ENCODE results near the gene GRB7. TPM values are rescaled to one million over a fixed set of nuclear protein-coding genes. Genes with fewer than 3 reads are reported as not detected.
"Not testable (repeated sequence)": the region's sequence is repeated elsewhere in the genome, so short reads cannot be mapped to it uniquely, and the experiment has no call there.

The GRB7 gene
- total RNA-seq, 1 donor from 2014 or later, result 31.8 TPM

GRCh38 chr17:39705786-39706348 lies 31.9 kb upstream of the GRB7 start:
- Mint-ChIP-seq H3K27ac (peak overlapping the region; percentile 70), H3K27me3 (no peaks in the 10 kb centered on the region), H3K4me3 (peak overlapping the region; percentile 63), H3K4me1 (ENCODE audit: unreplicated experiment) (peaks cover 29% of the 10 kb centered on the region), H3K36me3 (peaks cover 3% of the 10 kb centered on the region), H3K9me3 (no peaks in the 10 kb centered on the region)
- no peak for DNase-seq (ENCODE audit: extremely low spot score, unreplicated experiment)
- no peak for TF ChIP-seq CTCF (conservative IDR thresholded peaks at IDR 0.05)

GRCh38 chr17:39706383-39706782 lies 31.4 kb upstream of the GRB7 start:
- H3K4me3 Mint-ChIP-seq, result no peak overlapping the region
- no peak overlapping the region for H3K27ac Mint-ChIP-seq
- TF ChIP-seq CTCF (conservative IDR thresholded peaks at IDR 0.05), result no peak
- DNase-seq (ENCODE audit: extremely low spot score, unreplicated experiment), result no peak
- H3K4me1 Mint-ChIP-seq (ENCODE audit: unreplicated experiment), result peaks cover 24% of the 10 kb centered on the region
- no peaks in the 10 kb centered on the region for H3K9me3 Mint-ChIP-seq
- no peaks in the 10 kb centered on the region for H3K27me3 Mint-ChIP-seq
- no peaks in the 10 kb centered on the region for H3K36me3 Mint-ChIP-seq

GRCh38 chr17:39706921-39707337 lies 30.8 kb upstream of the GRB7 start:
- Mint-ChIP-seq H3K36me3 (no peaks in the 10 kb centered on the region), H3K4me3 (no peak overlapping the region), H3K9me3 (no peaks in the 10 kb centered on the region), H3K27me3 (no peaks in the 10 kb centered on the region), H3K27ac (peak overlapping the region; percentile 42), H3K4me1 (ENCODE audit: unreplicated experiment) (peaks cover 19% of the 10 kb centered on the region)
- no peak for DNase-seq (ENCODE audit: extremely low spot score, unreplicated experiment)
- no peak for TF ChIP-seq CTCF (conservative IDR thresholded peaks at IDR 0.05)

GRCh38 chr17:39709319-39709997 lies 28.3 kb upstream of the GRB7 start:
- Mint-ChIP-seq H3K36me3 (peaks cover 6% of the 10 kb centered on the region), H3K27me3 (no peaks in the 10 kb centered on the region), H3K9me3 (no peaks in the 10 kb centered on the region), H3K27ac (no peak overlapping the region), H3K4me3 (no peak overlapping the region), H3K4me1 (ENCODE audit: unreplicated experiment) (peaks cover 5% of the 10 kb centered on the region)
- DNase-seq (ENCODE audit: extremely low spot score, unreplicated experiment), result no peak
- TF ChIP-seq CTCF (conservative IDR thresholded peaks at IDR 0.05), result no peak

DNA sequence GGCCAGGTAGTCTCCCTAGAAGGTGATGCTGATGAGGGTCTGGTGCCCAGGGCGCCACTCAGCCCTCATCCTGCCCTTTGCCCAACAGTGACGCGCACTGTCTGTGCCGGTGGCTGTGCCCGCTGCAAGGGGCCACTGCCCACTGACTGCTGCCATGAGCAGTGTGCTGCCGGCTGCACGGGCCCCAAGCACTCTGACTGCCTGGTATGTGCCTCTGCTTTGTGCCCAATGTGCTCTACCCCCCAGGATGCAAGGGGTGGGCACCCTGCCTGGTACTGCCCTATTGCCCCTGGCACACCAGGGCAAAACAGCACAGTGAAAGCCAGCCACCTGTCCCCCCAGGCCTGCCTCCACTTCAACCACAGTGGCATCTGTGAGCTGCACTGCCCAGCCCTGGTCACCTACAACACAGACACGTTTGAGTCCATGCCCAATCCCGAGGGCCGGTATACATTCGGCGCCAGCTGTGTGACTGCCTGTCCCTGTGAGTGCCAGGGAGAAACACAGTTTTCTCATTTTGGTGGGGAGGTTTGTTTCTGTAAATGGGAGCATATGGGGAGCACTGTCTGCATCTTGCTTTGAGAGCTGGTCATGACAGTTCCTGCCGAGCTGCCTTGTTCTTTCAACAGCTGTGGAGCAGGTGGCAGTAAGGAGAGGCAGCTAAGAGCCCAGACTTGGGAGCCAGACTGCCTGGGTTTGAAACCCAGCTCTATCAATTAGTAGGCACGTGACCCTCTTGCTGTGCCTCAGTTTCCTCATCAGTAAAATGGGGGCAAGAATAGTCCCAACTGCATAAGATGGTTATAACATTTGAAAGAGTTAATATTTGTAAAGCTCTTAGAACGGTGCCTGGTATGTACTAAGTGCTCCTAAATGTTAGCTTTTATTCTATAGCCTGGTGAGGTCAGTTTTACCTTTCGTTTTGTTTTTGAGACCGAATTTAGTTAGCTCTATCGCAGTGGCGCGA lies 27.5 kb upstream of the GRB7 start:
- no peak overlapping the region for H3K27ac Mint-ChIP-seq
- no peaks in the 10 kb centered on the region for H3K4me1 Mint-ChIP-seq (ENCODE audit: unreplicated experiment)
- H3K27me3 Mint-ChIP-seq, result no peaks in the 10 kb centered on the region
- peaks cover 6% of the 10 kb centered on the region for H3K36me3 Mint-ChIP-seq
- TF ChIP-seq CTCF (conservative IDR thresholded peaks at IDR 0.05), result no peak
- no peak overlapping the region for H3K4me3 Mint-ChIP-seq
- no peaks in the 10 kb centered on the region for H3K9me3 Mint-ChIP-seq
- no peak for DNase-seq (ENCODE audit: extremely low spot score, unreplicated experiment)

- not testable (repeated sequence) for H3K27ac Mint-ChIP-seq; H3K27me3 Mint-ChIP-seq; H3K36me3 Mint-ChIP-seq; H3K4me3 Mint-ChIP-seq; DNase-seq (ENCODE audit: extremely low spot score, unreplicated experiment); H3K4me1 Mint-ChIP-seq (ENCODE audit: unreplicated experiment); H3K9me3 Mint-ChIP-seq
Measured at GRCh38 chr17:39711071-39711470, 26.7 kb upstream of the GRB7 start.

Data from type B pancreatic cell (in vitro differentiated cells).